ENCODE results near the gene PADI4.

PADI4 gene

GRCh38 chr1:17397910-17398695 lies 90.1 kb downstream of the PADI4 start:
- DNase-seq (ENCODE audit: low read depth in 2 of 2), result no peak
- H3K4me3 ChIP-seq (replicated peaks in 1 of 2; ENCODE audit: low read depth in 2 of 2, low read length in 2 of 2), result no peak overlapping the region
- TF ChIP-seq CTCF (IDR thresholded peaks at IDR 0.05; ENCODE audit: low read depth, low read length), result no peak

- TF ChIP-seq CTCF (IDR thresholded peaks at IDR 0.05; ENCODE audit: low read depth, low read length), result no peak
- DNase-seq (ENCODE audit: low read depth in 2 of 2), result no peak
- no peak overlapping the region for H3K4me3 ChIP-seq (replicated peaks in 1 of 2; ENCODE audit: low read depth in 2 of 2, low read length in 2 of 2)
Observed at GRCh38 chr1:17400725-17401341, 92.8 kb downstream of the PADI4 start.

GRCh38 chr1:17401841-17402240 lies 93.8 kb downstream of the PADI4 start:
- no peak overlapping the region for H3K4me3 ChIP-seq (replicated peaks in 1 of 2; ENCODE audit: low read depth in 2 of 2, low read length in 2 of 2)
- no peak for DNase-seq (ENCODE audit: low read depth in 2 of 2)
- TF ChIP-seq CTCF (IDR thresholded peaks at IDR 0.05; ENCODE audit: low read depth, low read length), result no peak

GRCh38 chr1:17403081-17403480 lies 95.1 kb downstream of the PADI4 start:
- no peak for DNase-seq (ENCODE audit: low read depth in 2 of 2)
- H3K4me3 ChIP-seq (replicated peaks in 1 of 2; ENCODE audit: low read depth in 2 of 2, low read length in 2 of 2), result no peak overlapping the region
- no peak for TF ChIP-seq CTCF (IDR thresholded peaks at IDR 0.05; ENCODE audit: low read depth, low read length)

GRCh38 chr1:17404034-17404684 lies 96.2 kb downstream of the PADI4 start:
- no peak for TF ChIP-seq CTCF (IDR thresholded peaks at IDR 0.05; ENCODE audit: low read depth, low read length)
- DNase-seq (ENCODE audit: low read depth in 2 of 2), result no peak
- H3K4me3 ChIP-seq (replicated peaks in 1 of 2; ENCODE audit: low read depth in 2 of 2, low read length in 2 of 2), result no peak overlapping the region

- no peak for TF ChIP-seq CTCF (IDR thresholded peaks at IDR 0.05; ENCODE audit: low read depth, low read length)
- DNase-seq (ENCODE audit: low read depth in 2 of 2), result no peak
Observed at GRCh38 chr1:17404820-17405219, 96.8 kb downstream of the PADI4 start.

More at GRCh38 chr1:17404820-17405219, 96.8 kb downstream of the PADI4 start:
- no peak overlapping the region for H3K4me3 ChIP-seq (replicated peaks in 1 of 2; ENCODE audit: low read depth in 2 of 2, low read length in 2 of 2)
